GOT3 (cell line): ENCODE results near the gene CAPN10.
"Not testable (repeated sequence)": the region's sequence is repeated elsewhere in the genome, so short reads cannot be mapped to it uniquely, and the experiment has no call there.

Source experiments
- DNase-seq: peaks from one replicate; lab custom pipeline; 2025; ENCODE audit warnings: mixed read lengths; lab: John Stamatoyannopoulos, UW

CAPN10 gene

GRCh38 chr2:240586198-240586918 lies at the start of gene CAPN10:
TSS of gene CAPN10 (plus strand) at chr2:240586734. CDS start at chr2:240586912, 178 bp downstream.
- peak; percentile 94 for DNase-seq

- no peak for DNase-seq
Measured at GRCh38 chr2:240538031-240538780, 48.3 kb upstream of the CAPN10 start.

GRCh38 chr2:240539101-240539500 lies 47.4 kb upstream of the CAPN10 start:
- DNase-seq: not testable (repeated sequence)

GRCh38 chr2:240539906-240540305 lies 46.6 kb upstream of the CAPN10 start:
- DNase-seq: no peak

GRCh38 chr2:240551288-240551687 lies 35.2 kb upstream of the CAPN10 start:
- DNase-seq: no peak

GRCh38 chr2:240551811-240552210 lies 34.7 kb upstream of the CAPN10 start:
- DNase-seq: no peak

- DNase-seq: no peak
Measured at GRCh38 chr2:240553956-240554480, 32.5 kb upstream of the CAPN10 start.

- no peak for DNase-seq
Measured at GRCh38 chr2:240554767-240555493, 31.6 kb upstream of the CAPN10 start.

GRCh38 chr2:240555541-240556250 lies 30.8 kb upstream of the CAPN10 start:
- no peak for DNase-seq

GRCh38 chr2:240556553-240557100 lies 29.9 kb upstream of the CAPN10 start:
- DNase-seq: no peak

- no peak for DNase-seq
Measured at GRCh38 chr2:240557101-240557751, 29.3 kb upstream of the CAPN10 start.

GRCh38 chr2:240557808-240558207 lies 28.7 kb upstream of the CAPN10 start, which contains the start of gene ANKMY1:
TSS of gene ANKMY1 (minus strand) at chr2:240557988. CDS start at chr2:240557335, 653 bp downstream.
- DNase-seq: no peak

GRCh38 chr2:240558236-240558761 lies 28.2 kb upstream of the CAPN10 start:
- no peak for DNase-seq

GRCh38 chr2:240559286-240559685 lies 27.2 kb upstream of the CAPN10 start:
- DNase-seq: no peak

GRCh38 chr2:240560084-240560479 lies 26.5 kb upstream of the CAPN10 start, which contains the start of gene DUSP28:
TSS of gene DUSP28 (plus strand) at chr2:240560357. CDS start at chr2:240560685, 328 bp downstream.
- DNase-seq: peak; percentile 63

- peak; percentile 93 for DNase-seq
Measured at GRCh38 chr2:240560480-240561324, 25.8 kb upstream of the CAPN10 start.

GRCh38 chr2:240561325-240561971 lies 25.1 kb upstream of the CAPN10 start:
- DNase-seq: no peak

- not testable (repeated sequence) for DNase-seq
Measured at GRCh38 chr2:240563231-240563630, 23.3 kb upstream of the CAPN10 start.
